Measurements from ENCODE around the gene ADGRA1.

The ADGRA1 gene

GRCh38 chr10:133157662-133158436 lies 70.1 kb downstream of the ADGRA1 start:
- TF ChIP-seq, protein P1, sequence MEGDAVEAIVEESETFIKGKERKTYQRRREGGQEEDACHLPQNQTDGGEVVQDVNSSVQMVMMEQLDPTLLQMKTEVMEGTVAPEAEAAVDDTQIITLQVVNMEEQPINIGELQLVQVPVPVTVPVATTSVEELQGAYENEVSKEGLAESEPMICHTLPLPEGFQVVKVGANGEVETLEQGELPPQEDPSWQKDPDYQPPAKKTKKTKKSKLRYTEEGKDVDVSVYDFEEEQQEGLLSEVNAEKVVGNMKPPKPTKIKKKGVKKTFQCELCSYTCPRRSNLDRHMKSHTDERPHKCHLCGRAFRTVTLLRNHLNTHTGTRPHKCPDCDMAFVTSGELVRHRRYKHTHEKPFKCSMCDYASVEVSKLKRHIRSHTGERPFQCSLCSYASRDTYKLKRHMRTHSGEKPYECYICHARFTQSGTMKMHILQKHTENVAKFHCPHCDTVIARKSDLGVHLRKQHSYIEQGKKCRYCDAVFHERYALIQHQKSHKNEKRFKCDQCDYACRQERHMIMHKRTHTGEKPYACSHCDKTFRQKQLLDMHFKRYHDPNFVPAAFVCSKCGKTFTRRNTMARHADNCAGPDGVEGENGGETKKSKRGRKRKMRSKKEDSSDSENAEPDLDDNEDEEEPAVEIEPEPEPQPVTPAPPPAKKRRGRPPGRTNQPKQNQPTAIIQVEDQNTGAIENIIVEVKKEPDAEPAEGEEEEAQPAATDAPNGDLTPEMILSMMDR (IDR thresholded peaks at IDR 0.05; ENCODE audit: low read depth, low read length), result no peak

DNA sequence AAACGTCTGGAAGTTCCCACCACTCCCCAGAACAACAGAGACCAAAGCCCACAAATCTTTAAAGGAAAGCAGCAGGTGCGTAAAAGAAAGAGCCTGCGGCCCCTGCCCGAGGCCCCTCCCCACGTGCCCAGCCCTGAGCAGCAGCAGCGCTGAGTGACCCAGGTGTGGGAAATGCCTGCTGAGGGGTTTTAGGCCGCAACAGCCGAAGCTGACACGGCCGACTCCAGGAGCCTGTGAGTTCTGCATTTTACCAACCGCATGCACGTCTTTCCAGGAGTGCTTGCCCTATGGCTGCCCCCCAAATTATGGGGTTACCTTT lies 70.7 kb downstream of the ADGRA1 start:
- DNase-seq (ENCODE audit: extremely low read depth, low read depth), result no peak
- TF ChIP-seq, protein P1 (IDR thresholded peaks at IDR 0.05; ENCODE audit: low read depth, low read length), result no peak

More at GRCh38 chr10:133157662-133158436, 70.1 kb downstream of the ADGRA1 start:
- no peak for DNase-seq (ENCODE audit: extremely low read depth, low read depth)

DNA sequence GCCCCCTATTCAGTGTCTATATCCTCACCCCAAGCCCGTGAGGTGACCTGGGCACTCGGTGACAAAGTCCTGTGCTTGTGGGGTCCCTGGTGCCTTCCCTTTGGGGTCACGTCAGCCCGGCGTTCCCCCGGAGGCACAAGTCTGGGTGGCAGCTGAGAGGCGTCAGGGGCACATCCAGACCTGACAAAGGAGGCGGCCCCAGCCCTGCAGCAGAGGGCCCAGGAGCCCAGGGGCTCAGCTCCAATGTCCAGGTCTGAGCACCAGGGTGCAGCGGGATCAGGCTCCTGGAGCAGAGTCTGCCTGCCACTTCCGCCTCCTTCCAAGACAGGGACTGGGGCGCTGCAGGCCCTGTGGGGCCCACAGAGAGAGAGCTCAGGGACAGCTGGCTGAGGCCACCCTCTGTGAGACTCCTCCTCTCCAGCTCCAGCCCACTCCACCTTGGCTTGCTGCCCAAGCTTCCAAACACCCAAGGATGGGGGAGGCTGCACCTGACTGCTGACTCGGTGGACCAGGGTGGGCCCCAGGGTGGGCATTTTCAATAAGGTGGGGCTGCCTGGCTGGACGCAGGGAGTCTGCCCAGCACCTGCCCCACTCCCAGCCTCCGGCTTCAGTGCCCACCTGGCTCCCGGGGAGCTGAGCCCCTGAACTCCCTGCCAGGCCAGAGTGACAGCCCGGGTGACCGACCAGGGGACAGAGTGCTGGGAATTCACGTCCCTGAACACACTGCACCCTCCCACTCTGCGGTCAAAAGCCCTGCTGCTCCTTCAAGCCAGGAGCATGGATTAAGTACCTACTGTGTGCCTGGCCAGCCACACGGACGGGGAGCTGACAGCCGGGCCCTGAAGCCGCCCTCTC lies 71.3 kb downstream of the ADGRA1 start:
- no peak for DNase-seq (ENCODE audit: extremely low read depth, low read depth)
- TF ChIP-seq, protein P1 (IDR thresholded peaks at IDR 0.05; ENCODE audit: low read depth, low read length), result no peak

GRCh38 chr10:133159611-133159949 lies 71.9 kb downstream of the ADGRA1 start:
- no peak for DNase-seq (ENCODE audit: extremely low read depth, low read depth)
- TF ChIP-seq, protein P1 (IDR thresholded peaks at IDR 0.05; ENCODE audit: low read depth, low read length), result no peak

DNA sequence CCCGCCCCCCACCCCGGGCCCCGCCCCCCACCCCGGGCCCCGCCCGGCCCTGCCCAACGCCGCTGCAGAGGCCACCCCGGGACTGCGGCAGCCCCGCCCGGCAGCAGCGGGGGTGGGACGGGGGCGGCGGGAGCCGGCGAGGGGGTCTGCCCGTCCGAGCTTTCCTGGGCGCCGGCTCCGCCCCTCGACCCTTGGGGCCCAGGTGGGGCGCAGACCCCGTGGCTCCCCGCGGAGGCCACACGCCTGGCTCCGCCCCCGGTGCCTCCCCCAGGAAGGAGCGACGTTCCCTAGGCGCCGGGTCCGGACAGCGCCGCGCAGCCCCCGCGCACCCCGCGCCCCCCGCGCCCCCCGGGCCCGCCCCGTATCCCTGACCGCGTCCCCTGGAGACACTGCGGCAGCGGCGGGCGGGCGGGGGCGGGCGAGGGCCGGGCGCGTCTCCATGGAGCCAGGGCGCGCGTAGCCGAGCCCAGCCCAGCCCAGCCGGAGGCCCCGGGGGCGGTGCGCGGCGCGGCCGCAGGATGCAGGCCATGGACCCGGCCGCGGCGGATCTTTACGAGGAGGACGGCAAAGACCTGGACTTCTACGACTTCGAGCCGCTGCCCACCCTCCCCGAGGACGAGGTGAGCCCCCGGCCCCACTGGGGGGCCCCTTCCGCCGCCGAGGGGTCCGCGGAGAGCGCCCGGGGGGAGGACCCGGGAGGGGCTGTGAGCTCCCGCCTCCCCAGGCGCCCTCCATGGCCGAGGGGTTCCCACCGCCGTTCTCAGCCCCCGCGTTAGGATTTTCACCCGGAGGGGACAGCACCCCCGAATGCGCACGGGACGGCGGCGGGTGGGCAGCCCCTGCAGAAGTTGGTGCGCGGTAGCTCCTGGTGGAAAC lies 72.5 kb downstream of the ADGRA1 start, which contains the start of gene KNDC1:
TSS of gene KNDC1 (plus strand) at position 270 of the 876 bp plus-strand sequence. CDS start at position 519, 249 bp downstream.
- TF ChIP-seq, protein P1 (IDR thresholded peaks at IDR 0.05; ENCODE audit: low read depth, low read length), result no peak
- no peak for DNase-seq (ENCODE audit: extremely low read depth, low read depth)

DNA sequence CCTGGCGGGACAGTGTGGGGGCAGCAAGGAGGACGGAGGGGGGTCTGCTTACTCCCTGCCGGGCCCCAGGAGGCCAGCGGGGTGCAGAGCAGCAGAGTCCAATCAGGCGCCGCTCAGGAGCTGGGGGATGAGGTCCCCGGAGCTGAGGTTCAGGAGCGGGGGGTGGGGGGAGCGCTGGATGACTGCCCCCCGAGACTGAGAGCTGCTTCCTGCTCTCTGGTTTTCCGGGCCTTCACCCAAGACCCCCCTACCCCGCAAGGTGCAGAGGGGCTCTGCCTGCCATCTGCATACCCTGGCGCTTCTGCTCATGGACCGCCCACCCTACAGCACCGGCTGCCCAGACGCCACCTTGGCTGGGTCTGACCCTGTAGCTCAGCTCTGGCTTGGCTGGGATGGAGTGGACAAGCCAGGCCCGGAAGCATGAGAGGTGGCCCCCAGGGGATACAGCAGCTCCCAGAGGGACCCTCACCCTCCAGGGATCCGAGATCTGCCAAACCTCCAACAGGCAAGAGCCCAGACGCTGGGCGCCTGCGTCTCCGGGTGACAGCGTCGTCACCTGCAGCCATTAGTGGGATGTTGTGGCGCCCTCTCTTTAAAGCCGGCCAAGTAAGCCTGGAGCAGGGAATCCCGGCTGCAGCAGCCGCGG lies 73.2 kb downstream of the ADGRA1 start:
- DNase-seq (ENCODE audit: extremely low read depth, low read depth), result no peak

More for the DNA sequence above, 73.2 kb downstream of the ADGRA1 start:
- TF ChIP-seq, protein P1 (IDR thresholded peaks at IDR 0.05; ENCODE audit: low read depth, low read length), result no peak
